ENCODE data around the gene SLAMF7. TPM values are rescaled to one million over a fixed set of nuclear protein-coding genes. Genes with fewer than 3 reads are reported as not detected.

SLAMF7 gene
- total RNA-seq, 2 experiments from 2014 or later, result 13.7 to 15.3 TPM

DNA sequence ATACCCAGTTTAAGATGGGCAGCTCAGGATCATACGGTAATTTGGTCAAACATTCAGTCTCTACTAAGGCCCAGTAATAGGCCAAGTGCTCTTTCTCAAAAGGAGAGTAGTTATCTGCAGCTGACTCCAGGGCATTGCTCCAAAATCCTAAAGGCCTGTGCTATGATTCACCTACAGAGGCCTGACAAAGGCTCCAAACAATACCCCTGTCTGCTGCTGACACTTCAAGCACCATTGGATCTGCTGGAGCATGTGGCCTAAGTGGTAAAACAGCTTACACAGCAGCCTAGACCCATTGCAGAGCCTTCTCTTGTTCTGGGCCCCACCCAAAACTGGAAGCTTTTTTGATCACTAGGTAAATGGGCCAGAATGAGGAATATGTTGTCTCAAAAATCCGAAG, 22.8 kb downstream of the SLAMF7 start:
- ChIA-PET CTCF (interaction anchor here (1.7 to 1.9 kb wide), 2 partner anchors 14 to 16 kb away, joined by 4 to 6 read pairs; no protein-coding TSS in a partner anchor), POLR2A (interaction anchor here (1.1 to 1.3 kb wide), 2 partner anchors 15 to 37 kb away, joined by 3 to 6 read pairs; no protein-coding TSS in a partner anchor)
- Mint-ChIP-seq H3K9me3 (peaks cover 2% of the 10 kb centered on the region), H3K4me3 (no peak overlapping the region), H3K4me1 (peaks cover 15% of the 10 kb centered on the region), H3K27me3 (no peaks in the 10 kb centered on the region), H3K36me3 (ENCODE audit: low read depth) (peaks cover 4% of the 10 kb centered on the region), H3K27ac (no peak overlapping the region)
- DNase-seq, result no peak

DNA sequence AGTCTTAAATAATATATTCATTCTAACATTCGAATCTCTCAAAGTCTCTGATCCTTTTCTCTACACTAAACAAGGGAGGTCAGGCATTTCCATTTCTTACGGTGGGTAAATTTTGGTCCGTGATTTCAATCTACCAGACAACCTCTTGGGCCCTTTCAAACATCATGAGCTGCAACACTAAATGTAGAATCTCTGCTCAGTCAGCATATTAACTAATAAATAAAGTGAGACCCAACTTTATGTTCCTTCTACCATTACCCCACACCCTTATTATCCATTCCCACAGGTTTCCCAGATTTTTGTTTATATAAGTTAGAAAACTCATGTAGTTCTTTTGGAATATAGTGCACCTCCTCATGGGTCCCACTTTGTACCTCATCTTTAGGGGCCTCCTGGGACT, 24.9 kb downstream of the SLAMF7 start:
- Mint-ChIP-seq H3K36me3 (ENCODE audit: low read depth) (no peaks in the 10 kb centered on the region), H3K27me3 (no peaks in the 10 kb centered on the region), H3K27ac (no peak overlapping the region), H3K4me3 (no peak overlapping the region), H3K4me1 (peaks cover 21% of the 10 kb centered on the region), H3K9me3 (no peaks in the 10 kb centered on the region)
- POLR2A ChIA-PET, result no interaction called here
- CTCF ChIA-PET, result interaction anchor here (0.7 to 1.1 kb wide), 4 partner anchors 15 to 82 kb away, joined by 3 to 4 read pairs (median 3); no protein-coding TSS in a partner anchor
- no peak for DNase-seq

DNA sequence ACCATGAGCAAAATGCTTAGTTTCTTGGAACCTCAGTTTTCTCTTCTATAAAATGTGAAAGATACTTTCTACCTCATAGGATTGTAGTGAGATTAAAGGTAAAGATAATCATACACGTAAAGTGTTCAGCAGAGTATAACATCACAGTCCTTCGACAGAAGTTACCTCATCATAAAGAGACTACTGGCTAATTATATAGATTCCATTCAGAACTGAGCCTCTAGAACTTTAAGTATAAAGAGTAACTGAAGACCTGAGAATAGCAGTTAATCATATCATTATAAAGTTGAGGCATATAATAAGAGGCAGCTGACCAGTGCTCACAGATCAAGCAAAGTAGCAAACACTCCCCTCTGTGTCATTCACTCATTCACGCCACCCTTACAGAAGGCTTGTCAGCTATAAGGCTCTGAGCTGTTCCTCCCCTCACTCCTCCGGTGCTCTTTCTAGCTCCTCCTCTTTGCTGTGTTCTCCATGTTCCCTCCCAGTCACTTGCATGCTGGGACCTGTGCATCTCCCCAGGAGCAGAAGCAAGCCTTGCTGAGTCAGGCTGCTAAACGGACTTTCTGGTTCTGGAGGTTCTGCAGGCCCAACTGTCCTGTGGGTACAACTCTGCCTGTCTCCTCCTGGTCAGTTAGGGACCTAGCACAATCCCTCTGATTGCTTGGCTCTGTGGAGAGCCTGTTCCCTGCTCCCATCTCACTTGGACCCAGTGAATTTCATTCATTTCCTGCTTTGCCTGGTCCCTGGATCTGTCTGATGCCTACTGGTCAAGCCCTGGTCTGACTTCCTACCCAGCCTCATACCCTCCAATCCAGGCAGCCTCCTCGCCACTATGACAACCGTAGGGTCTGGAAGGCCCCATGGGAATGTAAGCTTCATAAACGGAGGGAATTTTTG, 28.6 kb downstream of the SLAMF7 start:
- peak; percentile 32 for DNase-seq
- Mint-ChIP-seq H3K9me3 (no peaks in the 10 kb centered on the region), H3K27ac (peak overlapping the region; percentile 86), H3K4me1 (peaks cover 22% of the 10 kb centered on the region), H3K4me3 (peak overlapping the region; percentile 70), H3K36me3 (ENCODE audit: low read depth) (no peaks in the 10 kb centered on the region), H3K27me3 (peaks cover 4% of the 10 kb centered on the region)
- CTCF ChIA-PET, result interaction anchor here (0.6 to 6.6 kb wide), 48 partner anchors 8 to 1307 kb away, joined by 3 to 179 read pairs (median 6); partner anchors contain the start of genes CD48, SLAMF1 and USF1
- POLR2A ChIA-PET, result interaction anchor here (1.1 to 5.0 kb wide), 18 partner anchors 12 to 93 kb away, joined by 3 to 56 read pairs (median 8); partner anchors contain the start of genes CD48 and LY9

DNA sequence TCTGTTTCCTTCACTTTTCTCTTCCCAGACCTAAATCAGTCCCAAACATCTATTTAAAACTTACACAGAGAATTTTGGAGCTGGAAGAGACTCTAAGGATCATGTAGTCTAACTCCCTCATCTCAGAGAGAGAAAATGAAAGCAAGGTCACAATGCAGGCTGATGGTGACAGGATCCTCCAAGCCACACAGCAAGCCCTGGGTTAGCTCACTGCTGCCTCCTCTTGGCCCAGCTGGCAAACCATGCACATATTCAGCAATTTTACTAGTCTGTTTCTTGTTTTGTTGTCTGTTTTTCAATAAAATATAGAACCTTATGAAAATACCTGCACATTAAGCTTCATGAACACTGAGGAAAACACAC, 29.2 kb downstream of the SLAMF7 start:
- POLR2A ChIA-PET, result interaction anchor here (1.1 to 5.0 kb wide), 17 partner anchors 12 to 93 kb away, joined by 3 to 56 read pairs (median 9); partner anchors contain the start of genes CD48 and LY9
- Mint-ChIP-seq H3K4me1 (peaks cover 26% of the 10 kb centered on the region), H3K27me3 (peaks cover 4% of the 10 kb centered on the region), H3K9me3 (no peaks in the 10 kb centered on the region), H3K4me3 (peak overlapping the region; percentile 70), H3K27ac (peak overlapping the region; percentile 86), H3K36me3 (ENCODE audit: low read depth) (no peaks in the 10 kb centered on the region)
- peak; percentile 90 for DNase-seq
- CTCF ChIA-PET, result interaction anchor here (0.6 to 6.6 kb wide), 50 partner anchors 9 to 1306 kb away, joined by 3 to 179 read pairs (median 5); partner anchors contain the start of genes CD48, SLAMF1 and USF1

DNA sequence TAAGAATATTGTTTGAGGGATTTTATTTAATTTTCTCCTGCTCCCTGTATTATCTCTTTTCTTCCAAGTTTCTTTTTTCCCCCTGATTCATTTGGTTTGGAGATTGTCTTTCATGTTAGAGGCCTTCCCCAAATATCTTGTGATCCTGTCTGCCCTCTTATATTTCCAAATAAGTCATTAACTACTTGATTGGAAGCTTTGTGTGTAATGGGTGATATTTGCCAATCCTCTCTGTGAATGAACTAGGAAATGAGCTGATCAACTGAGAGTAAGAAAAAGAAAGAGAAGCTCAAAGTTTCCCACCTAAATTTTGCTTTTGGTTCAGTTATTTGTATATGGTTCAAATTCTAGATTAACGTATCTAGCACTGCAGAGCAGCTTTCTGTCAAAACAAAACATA, 33.3 kb downstream of the SLAMF7 start:
- Mint-ChIP-seq H3K27ac (no peak overlapping the region), H3K4me3 (no peak overlapping the region), H3K9me3 (no peaks in the 10 kb centered on the region), H3K27me3 (peaks cover 4% of the 10 kb centered on the region), H3K36me3 (ENCODE audit: low read depth) (no peaks in the 10 kb centered on the region), H3K4me1 (peaks cover 29% of the 10 kb centered on the region)
- no peak for DNase-seq
- CTCF ChIA-PET, result interaction anchor here (1.0 to 1.8 kb wide), 6 partner anchors 9 to 180 kb away, joined by 3 to 6 read pairs (median 5); no protein-coding TSS in a partner anchor
- POLR2A ChIA-PET, result interaction anchor here (1.3 kb wide), 1 partner anchor 24 kb away, joined by 4 read pairs; the partner anchor contains the start of gene LY9

DNA sequence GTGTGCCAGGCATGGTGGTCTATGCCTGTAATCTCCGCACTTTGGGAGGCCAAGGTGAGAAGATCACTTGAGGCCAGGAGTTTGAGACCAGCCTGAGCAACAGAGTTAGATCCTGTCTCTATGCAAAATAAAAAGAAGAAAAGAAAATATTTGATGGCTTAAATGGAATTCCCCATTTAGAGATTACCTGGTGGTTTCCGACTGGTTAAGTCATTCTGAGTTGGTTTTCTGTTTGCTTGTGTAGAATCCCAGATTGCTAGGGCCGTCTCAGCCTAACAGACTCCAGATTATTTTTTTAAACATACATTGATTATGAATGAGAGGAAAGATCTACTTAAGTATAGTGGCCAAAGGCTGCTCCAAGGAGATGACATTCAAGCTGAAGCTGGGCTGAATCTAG, 34.0 kb downstream of the SLAMF7 start:
- H3K36me3 Mint-ChIP-seq (ENCODE audit: low read depth), result no peaks in the 10 kb centered on the region
- no peak overlapping the region for H3K27ac Mint-ChIP-seq
- H3K4me3 Mint-ChIP-seq, result no peak overlapping the region
- DNase-seq, result no peak
- CTCF ChIA-PET, result interaction anchor here (0.7 to 1.8 kb wide), 7 partner anchors 9 to 179 kb away, joined by 3 to 6 read pairs (median 5); no protein-coding TSS in a partner anchor
- peaks cover 24% of the 10 kb centered on the region for H3K4me1 Mint-ChIP-seq
- peaks cover 4% of the 10 kb centered on the region for H3K27me3 Mint-ChIP-seq
- POLR2A ChIA-PET, result interaction anchor here (1.3 kb wide), 1 partner anchor 23 kb away, joined by 4 read pairs; the partner anchor contains the start of gene LY9
- H3K9me3 Mint-ChIP-seq, result no peaks in the 10 kb centered on the region

DNA sequence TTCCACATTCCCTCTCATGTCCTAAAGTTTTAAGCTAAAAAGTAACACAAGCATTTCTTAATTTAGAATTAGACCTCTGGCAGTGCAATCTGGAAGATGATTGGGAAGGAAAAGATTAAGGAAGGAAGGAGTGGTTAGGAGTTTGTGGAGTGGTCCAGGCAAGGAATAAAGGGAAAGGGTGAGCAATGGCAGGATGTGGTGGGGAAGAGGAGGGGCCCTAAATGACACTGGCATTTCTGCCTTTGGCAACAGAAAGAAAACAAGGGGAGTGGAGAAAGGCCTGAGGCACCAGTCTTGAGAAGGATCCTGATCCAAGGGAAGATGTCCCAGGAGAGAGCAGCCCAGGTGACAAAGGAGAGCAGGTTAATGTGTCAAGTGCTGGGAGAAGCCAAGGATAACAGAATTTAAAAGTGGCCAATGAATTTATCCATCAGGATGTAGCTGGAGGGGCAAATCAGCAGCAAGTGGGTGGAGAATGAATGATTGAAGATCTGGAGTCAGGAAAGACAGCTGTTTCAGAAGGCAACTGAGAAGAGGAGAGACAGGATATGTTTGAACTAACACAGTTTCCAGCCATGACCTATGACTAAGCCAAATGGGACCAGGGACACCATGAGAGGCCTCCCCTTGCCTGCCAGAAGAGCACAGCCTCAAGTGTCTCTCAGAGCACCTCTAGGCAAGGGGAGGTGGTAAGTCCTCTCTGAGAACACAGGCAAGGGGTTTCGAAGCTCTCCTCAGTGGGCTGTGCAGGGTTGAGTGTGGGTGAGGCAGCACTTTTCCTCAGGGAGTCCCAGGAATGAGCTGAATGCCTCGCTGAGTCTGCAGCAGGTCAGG, 36.1 kb downstream of the SLAMF7 start:
- Mint-ChIP-seq H3K27ac (no peak overlapping the region), H3K27me3 (peaks cover 4% of the 10 kb centered on the region), H3K9me3 (no peaks in the 10 kb centered on the region), H3K4me3 (no peak overlapping the region), H3K36me3 (ENCODE audit: low read depth) (no peaks in the 10 kb centered on the region), H3K4me1 (peaks cover 21% of the 10 kb centered on the region)
- ChIA-PET CTCF (interaction anchor here (0.9 to 4.9 kb wide), 13 partner anchors 13 to 215 kb away, joined by 3 to 79 read pairs (median 6); partner anchors contain the start of genes ITLN2 and LY9), POLR2A (interaction anchor here (1.3 kb wide), 1 partner anchor 64 kb away, joined by 5 read pairs; the partner anchor contains the start of gene CD48)
- DNase-seq, result no peak

DNA sequence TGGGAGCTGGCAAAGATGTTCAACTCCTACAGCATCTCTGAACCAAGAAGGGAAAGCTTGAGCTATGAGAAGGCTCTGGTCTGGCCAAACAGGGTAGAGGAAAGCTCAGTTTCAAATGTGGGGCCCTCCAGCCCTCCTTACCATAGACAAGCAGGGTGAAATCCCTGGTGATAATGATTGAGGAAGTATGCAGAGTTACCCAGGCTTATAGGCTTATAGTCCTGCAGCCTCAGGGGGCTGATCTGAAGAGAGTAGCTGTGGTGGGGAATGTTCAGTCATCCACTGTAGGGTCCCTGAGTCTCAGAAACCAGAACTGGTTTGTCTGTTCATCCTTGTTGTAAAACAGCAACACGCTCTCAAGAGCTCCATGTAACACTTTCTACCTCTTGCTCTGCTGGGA, 37.1 kb downstream of the SLAMF7 start:
- POLR2A ChIA-PET, result interaction anchor here (1.3 to 2.1 kb wide), 3 partner anchors 61 to 96 kb away, joined by 3 to 10 read pairs (median 5); partner anchors contain the start of gene CD48
- Mint-ChIP-seq H3K9me3 (no peaks in the 10 kb centered on the region), H3K27me3 (peaks cover 4% of the 10 kb centered on the region), H3K36me3 (ENCODE audit: low read depth) (no peaks in the 10 kb centered on the region), H3K4me3 (no peak overlapping the region), H3K27ac (no peak overlapping the region), H3K4me1 (peaks cover 25% of the 10 kb centered on the region)
- no peak for DNase-seq
- CTCF ChIA-PET, result interaction anchor here (0.9 to 7.4 kb wide), 15 partner anchors 8 to 177 kb away, joined by 3 to 84 read pairs (median 8); partner anchors contain the start of genes ITLN2 and LY9

DNA sequence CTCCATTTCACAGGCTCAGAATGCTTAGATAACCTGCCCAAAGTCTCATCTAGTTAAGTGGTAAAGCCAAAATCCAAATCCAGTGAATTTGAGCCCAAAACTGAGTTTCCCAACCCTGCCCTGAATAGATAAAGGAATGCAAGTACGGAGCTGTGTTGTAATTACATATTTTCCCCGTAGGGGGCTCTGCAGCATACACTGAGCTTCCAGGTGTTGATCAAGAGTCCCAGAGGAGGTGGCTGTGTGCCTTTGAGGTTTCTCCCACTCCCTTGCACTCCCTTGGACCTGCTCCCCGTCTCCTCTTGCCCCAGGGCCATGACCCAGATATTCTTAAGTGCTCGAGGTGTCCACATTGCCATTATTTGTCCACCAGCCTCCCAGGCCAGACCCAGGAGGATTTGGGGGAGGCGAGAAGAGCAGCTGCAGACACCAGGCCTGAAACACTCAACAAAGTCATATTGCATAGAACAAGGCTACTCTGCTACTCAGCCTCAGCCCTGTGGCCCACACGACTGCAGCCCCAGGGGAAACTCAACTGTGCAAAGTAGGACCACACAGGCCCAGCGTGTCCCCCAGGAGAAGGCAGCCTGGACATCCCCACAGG, 38.5 kb downstream of the SLAMF7 start:
- H3K4me1 Mint-ChIP-seq, result peaks cover 37% of the 10 kb centered on the region
- no peaks in the 10 kb centered on the region for H3K9me3 Mint-ChIP-seq
- no peaks in the 10 kb centered on the region for H3K27me3 Mint-ChIP-seq
- CTCF ChIA-PET, result interaction anchor here (0.7 to 7.4 kb wide), 30 partner anchors 9 to 220 kb away, joined by 3 to 84 read pairs (median 5); partner anchors contain the start of genes ITLN2, LY9 and SLAMF7
- no peak overlapping the region for H3K27ac Mint-ChIP-seq
- POLR2A ChIA-PET, result interaction anchor here (0.9 to 2.1 kb wide), 6 partner anchors 18 to 95 kb away, joined by 3 to 10 read pairs (median 4); no protein-coding TSS in a partner anchor
- H3K36me3 Mint-ChIP-seq (ENCODE audit: low read depth), result no peaks in the 10 kb centered on the region
- H3K4me3 Mint-ChIP-seq, result no peak overlapping the region
- DNase-seq, result peak; percentile 56

DNA sequence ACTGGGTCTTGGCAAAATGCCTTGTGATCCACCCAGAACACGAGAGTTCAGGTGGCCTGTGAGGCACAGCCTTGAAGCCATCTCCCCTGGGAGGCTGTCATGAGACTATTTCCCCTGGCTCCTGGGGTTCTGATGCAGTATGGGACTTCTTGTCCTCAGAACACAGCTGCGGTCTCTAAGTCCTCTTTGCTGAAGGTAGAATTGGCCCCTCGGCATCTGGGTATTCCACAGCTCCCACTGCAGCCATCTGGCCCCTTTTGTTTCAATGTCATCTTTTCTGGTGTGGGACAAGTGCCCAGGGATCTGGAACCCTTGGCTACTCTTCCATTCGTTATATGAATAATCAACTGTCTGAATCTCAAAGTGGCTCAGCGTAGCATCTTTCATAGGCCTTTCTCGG, 39.9 kb downstream of the SLAMF7 start:
- H3K4me1 Mint-ChIP-seq, result peaks cover 36% of the 10 kb centered on the region
- H3K27ac Mint-ChIP-seq, result no peak overlapping the region
- POLR2A ChIA-PET, result interaction anchor here (0.5 to 3.9 kb wide), 2 partner anchors 18 to 245 kb away, joined by 3 to 45 read pairs; partner anchors contain the start of gene LY9
- H3K36me3 Mint-ChIP-seq (ENCODE audit: low read depth), result no peaks in the 10 kb centered on the region
- no peak for DNase-seq
- H3K9me3 Mint-ChIP-seq, result no peaks in the 10 kb centered on the region
- H3K4me3 Mint-ChIP-seq, result no peak overlapping the region
- CTCF ChIA-PET, result interaction anchor here (0.6 to 7.4 kb wide), 7 partner anchors 11 to 174 kb away, joined by 4 to 84 read pairs (median 37); partner anchors contain the start of genes ITLN2, LY9 and SLAMF7
- no peaks in the 10 kb centered on the region for H3K27me3 Mint-ChIP-seq

DNA sequence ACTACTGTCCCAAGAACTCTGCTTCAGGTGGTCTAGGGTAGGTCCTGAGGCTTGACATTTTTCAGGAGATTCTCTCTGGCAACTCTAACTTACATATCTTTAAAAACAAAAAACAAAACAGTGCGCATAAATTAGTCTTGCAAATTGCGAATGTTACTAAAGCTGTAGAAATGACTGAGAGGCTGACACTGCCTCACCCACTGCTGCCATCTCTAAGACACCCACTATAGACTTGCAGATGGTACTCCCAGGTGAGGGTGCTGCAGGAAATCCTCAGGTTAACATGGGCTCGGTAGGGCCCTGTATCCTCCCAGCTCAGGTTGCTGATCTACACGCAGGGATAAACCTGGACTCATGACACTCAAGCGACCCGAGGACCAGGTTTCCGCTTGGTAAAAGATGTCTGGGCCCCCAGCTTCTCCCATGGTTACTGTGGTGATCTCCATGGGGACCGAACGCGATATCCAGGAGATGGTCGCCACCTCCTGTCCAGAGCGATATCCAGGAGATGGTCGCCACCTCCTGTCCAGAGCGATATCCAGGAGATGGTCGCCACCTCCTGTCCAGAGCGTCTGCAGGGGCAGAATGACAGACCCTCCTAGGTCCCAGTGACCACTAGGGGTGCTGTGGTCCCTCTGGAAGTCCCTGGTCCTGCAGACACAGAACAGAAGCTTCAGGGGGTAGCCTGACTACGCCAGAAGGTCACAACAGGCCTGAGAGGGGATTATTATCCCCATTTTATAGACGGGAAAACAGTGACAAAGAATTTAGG, 40.8 kb downstream of the SLAMF7 start:
- no peak for DNase-seq
- Mint-ChIP-seq H3K4me3 (no peak overlapping the region), H3K36me3 (ENCODE audit: low read depth) (no peaks in the 10 kb centered on the region), H3K9me3 (no peaks in the 10 kb centered on the region), H3K27me3 (peaks cover 5% of the 10 kb centered on the region), H3K4me1 (peaks cover 34% of the 10 kb centered on the region), H3K27ac (no peak overlapping the region)
- ChIA-PET CTCF (interaction anchor here (0.6 to 7.4 kb wide), 12 partner anchors 10 to 173 kb away, joined by 3 to 84 read pairs (median 10); partner anchors contain the start of genes ITLN2, LY9 and SLAMF7), POLR2A (interaction anchor here (0.5 to 3.9 kb wide), 3 partner anchors 11 to 244 kb away, joined by 3 to 45 read pairs (median 3); partner anchors contain the start of gene LY9)
